BE2C (cell line): ENCODE measurements around the gene CTSW. TPM values are rescaled to one million over a fixed set of nuclear protein-coding genes. Genes with fewer than 3 reads are reported as not detected.
"Not testable (repeated sequence)": the region's sequence is repeated elsewhere in the genome, so short reads cannot be mapped to it uniquely, and the experiment has no call there.

ENCODE experiments used
- DNase-seq: peaks from one replicate; pipeline ENCODE4 v3.0.0-alpha.2; 2020
- H3K27me3 ChIP-seq: fragments of 250-450 bp; sonication (Bioruptor Pico); 2 replicates; pipeline ENCODE4 v1.5.1; 2020; ENCODE audit warnings: mild to moderate bottlenecking
- H3K36me3 ChIP-seq: fragments of 250-450 bp; sonication (Bioruptor Pico); 2 replicates; pipeline ENCODE4 v1.5.1; 2020; ENCODE audit warnings: mild to moderate bottlenecking
- H3K4me1 ChIP-seq: fragments of 250-450 bp; sonication (Bioruptor Pico); 2 replicates; pipeline ENCODE4 v1.5.1; 2020
- H3K4me3 ChIP-seq: 2 replicates; pipeline ENCODE4 v1.5.1; 2011; ENCODE audit warnings: low read depth, low read length
- H3K9me3 ChIP-seq: fragments of 250-450 bp; sonication (Bioruptor Pico); 2 replicates; pipeline ENCODE4 v1.5.1; 2020
- polyA plus RNA-seq: library from polyadenylated mRNA; unstranded; fragments of >200 nt; gene quantifications from one replicate; pipeline ENCODE4 v1.2.1, GENCODE V29; 2012; ENCODE audit warnings: low read depth, missing spikeins; ENCODE audit not compliant: insufficient read length, insufficient read depth
- TF ChIP-seq, protein P1 (sequence below): IDR thresholded peaks from 2 replicates; pipeline ENCODE4 v1.5.1; 2012; ENCODE audit warnings: mild to moderate bottlenecking, low read depth, low read length

Gene CTSW
- not detected for polyA plus RNA-seq

DNA sequence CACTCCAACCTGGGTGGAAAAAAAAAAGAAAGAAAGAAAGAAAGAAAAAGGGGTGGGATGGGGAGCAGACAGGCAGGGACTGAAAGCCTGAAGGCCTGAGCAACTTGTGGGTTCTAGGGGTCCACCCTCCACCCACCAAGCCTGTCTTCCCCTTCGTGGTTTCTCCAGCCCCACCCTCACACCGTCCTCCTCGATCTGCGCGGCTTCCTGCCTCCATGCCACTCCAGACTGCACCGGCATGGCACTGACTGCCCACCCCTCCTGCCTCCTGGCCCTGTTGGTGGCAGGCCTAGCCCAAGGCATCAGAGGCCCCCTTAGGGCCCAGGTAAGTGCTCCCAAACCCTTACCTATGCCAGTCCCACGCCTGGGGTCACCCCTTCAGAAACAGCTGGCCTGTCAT is at the start of gene CTSW:
CTSW (plus strand) TSS at position 221 of the 400 bp plus-strand sequence; CDS start at position 239, 18 bp downstream.
- Histone ChIP-seq H3K4me1 (no peaks in the 10 kb centered on the region), H3K36me3 (peaks cover 20% of the 10 kb centered on the region), H3K27me3 (no peaks in the 10 kb centered on the region), H3K4me3 (no peak within 1 kb of the TSS), H3K9me3 (no peaks in the 10 kb centered on the region)
- TF ChIP-seq, protein P1, sequence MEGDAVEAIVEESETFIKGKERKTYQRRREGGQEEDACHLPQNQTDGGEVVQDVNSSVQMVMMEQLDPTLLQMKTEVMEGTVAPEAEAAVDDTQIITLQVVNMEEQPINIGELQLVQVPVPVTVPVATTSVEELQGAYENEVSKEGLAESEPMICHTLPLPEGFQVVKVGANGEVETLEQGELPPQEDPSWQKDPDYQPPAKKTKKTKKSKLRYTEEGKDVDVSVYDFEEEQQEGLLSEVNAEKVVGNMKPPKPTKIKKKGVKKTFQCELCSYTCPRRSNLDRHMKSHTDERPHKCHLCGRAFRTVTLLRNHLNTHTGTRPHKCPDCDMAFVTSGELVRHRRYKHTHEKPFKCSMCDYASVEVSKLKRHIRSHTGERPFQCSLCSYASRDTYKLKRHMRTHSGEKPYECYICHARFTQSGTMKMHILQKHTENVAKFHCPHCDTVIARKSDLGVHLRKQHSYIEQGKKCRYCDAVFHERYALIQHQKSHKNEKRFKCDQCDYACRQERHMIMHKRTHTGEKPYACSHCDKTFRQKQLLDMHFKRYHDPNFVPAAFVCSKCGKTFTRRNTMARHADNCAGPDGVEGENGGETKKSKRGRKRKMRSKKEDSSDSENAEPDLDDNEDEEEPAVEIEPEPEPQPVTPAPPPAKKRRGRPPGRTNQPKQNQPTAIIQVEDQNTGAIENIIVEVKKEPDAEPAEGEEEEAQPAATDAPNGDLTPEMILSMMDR: no peak
- no peak for DNase-seq

DNA sequence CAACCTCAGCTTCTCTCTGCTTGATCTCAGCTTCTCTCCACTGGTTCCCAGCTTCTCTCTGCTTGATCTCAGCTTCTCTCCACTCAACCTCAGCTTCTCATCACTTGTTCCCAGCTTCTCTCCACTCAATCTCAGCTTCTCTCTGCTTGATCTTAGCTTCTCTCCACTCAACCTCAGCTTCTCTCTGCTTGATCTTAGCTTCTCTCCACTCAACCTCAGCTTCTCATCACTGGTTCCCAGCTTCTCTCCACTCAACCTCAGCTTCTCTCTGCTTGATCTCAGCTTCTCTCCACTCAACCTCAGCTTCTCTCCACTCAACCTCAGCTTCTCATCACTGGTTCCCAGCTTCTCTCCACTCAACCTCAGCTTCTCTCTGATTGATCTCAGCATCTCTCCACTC is 47.4 kb upstream of the CTSW start:
- H3K36me3 ChIP-seq, H3K4me1 ChIP-seq, H3K9me3 ChIP-seq, DNase-seq, H3K4me3 ChIP-seq, H3K27me3 ChIP-seq: not testable (repeated sequence)

DNA sequence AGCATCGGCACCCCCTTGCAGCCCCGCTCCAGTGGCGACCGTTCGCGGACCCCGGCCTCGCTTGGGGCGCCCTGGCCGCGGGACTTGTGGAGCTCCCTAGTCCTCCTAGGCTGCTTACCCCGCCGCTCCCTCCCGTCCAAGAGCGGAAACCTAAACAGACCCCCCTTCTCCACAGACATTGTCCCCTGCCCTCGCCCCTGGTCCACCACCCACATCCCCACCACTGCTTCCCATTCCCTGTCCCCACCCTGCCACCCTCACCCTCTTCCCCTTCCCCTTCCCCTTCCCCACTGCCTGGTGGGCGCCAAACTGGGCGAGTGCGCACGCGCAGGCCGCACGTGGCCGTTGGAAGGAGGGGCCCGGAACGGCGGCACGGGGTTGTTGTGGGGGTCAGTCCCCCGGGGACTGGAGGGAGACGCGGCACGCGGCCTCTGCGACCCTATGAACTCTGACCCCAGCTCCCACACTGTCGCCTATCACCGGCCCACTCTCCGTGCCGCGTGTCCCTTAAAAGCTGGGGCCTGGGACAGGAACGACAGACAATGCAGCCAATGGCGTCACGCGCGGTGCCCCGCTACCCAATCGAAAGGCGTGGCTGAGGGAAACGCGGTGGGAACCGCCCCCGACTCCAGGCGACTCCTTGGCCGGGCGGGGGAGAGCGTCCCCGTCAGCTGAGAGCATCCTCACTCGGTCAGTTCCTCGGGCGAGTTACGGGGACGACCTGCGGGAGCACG is 46.2 kb upstream of the CTSW start, which contains the start of gene SNX32:
SNX32 (plus strand) TSS at position 667 of the 734 bp plus-strand sequence. CDS start 103 bp downstream, outside the sequence.
- DNase-seq: peak; percentile 96
- peak within 1 kb of the TSS; percentile 86 for H3K4me3 ChIP-seq
- TF ChIP-seq, protein P1: no peak

DNA sequence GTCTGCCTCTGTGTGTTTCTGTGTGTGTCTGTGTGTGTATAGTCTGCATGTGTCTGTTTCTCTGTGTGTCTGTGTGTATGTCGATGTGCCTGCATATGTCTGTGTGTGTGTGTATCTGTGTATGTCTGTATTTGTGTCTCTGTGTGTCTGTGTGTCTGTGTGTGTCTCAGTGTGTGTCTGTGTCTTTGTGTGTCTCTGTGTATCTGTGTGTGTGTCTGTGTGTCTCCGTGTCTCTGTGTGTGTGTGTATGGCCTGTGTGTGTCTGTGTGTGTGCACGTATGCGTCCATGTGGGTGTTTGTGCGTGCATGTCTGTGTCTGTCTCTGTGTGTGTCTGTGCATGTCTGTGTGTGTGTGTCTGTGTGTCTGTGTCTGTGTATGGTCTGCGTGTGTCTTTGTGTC is 45.4 kb upstream of the CTSW start:
- no peak for DNase-seq
- Histone ChIP-seq H3K4me3 (peak overlapping the region; percentile 86), H3K27me3 (no peaks in the 10 kb centered on the region), H3K4me1 (no peaks in the 10 kb centered on the region), H3K9me3 (no peaks in the 10 kb centered on the region), H3K36me3 (no peaks in the 10 kb centered on the region)
- TF ChIP-seq, protein P1: no peak

More for the DNA sequence above, 46.2 kb upstream of the CTSW start, which contains the start of gene SNX32:
- no peaks in the 10 kb centered on the region for H3K36me3 ChIP-seq
- H3K9me3 ChIP-seq: no peaks in the 10 kb centered on the region
- H3K27me3 ChIP-seq: no peaks in the 10 kb centered on the region
- H3K4me1 ChIP-seq: no peaks in the 10 kb centered on the region

DNA sequence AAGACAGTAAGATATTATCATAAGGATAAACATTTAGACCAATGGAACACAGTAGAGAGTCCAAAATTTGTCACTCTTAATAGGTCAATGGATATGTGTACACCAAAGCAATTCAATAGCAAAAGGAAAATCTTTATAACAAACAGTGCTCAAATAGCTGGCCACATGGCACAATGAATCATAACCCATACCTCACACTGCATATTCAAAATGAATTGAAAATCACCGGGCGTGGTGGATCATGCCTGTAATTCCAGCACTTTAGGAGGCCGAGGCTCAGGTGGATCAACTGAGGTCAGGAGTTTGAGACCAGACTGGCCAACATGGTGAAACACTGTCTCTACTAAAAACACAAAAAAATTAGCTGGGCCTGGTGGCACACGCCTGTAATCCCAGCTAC is 37.5 kb upstream of the CTSW start:
- DNase-seq: no peak
- Histone ChIP-seq H3K4me1 (no peaks in the 10 kb centered on the region), H3K36me3 (no peaks in the 10 kb centered on the region), H3K9me3 (no peaks in the 10 kb centered on the region), H3K27me3 (no peaks in the 10 kb centered on the region), H3K4me3 (no peak overlapping the region)
- TF ChIP-seq, protein P1: no peak

DNA sequence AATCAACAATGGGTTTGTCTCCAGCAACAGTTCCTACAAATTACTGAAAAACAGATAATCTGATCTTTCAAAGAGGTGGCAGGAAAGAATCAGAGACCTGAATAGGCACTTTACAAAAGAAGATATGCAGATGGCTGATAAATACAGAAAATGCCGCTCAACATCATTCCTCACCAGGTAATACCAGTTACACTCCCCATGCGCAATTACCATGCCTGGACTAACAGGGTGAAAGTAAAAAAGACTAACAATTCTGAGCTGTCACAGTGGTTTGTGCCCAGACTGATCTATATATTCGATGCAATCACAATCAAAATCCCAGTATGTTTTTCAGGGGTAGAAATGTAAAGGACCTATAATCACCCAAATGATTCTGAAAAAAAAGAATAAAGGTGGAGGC is 35.8 kb upstream of the CTSW start:
- H3K4me1 ChIP-seq: no peaks in the 10 kb centered on the region
- TF ChIP-seq, protein P1: no peak
- no peak for DNase-seq

More for the DNA sequence above, 35.8 kb upstream of the CTSW start:
- H3K9me3 ChIP-seq: no peaks in the 10 kb centered on the region
- no peaks in the 10 kb centered on the region for H3K27me3 ChIP-seq
- H3K36me3 ChIP-seq: no peaks in the 10 kb centered on the region
- H3K4me3 ChIP-seq: no peak overlapping the region
